IMR-90 (cell line): ENCODE measurements around the gene CPB2. TPM values are rescaled to one million over a fixed set of nuclear protein-coding genes. Genes with fewer than 3 reads are reported as not detected.

Experiments
- ATAC-seq: fragments of 200-7000 bp; cut with Tn5 transposase; 2 replicates; pipeline ENCODE4 v1.9.1; 2020; ENCODE audit warnings: low read depth, mild to moderate bottlenecking, moderate library complexity
- BruUV-seq: library from RNA; stranded (reverse); fragments of 400-500 nt; replicated peaks from 2 replicates; lab custom pipeline; 2021; lab: Mats Ljungman, UMichigan
- CTCF ChIA-PET: fragments of 300-600 bp; formaldehyde crosslinking; extraction: SDS; loops from one replicate; lab custom pipeline; 2021; ENCODE audit warnings: antibody characterized with exemption; lab: Yijun Ruan, JAX
- POLR2A ChIA-PET: fragments of 300-600 bp; sonication (Branson Sonifier 250); formaldehyde crosslinking; loops from one replicate; lab custom pipeline; 2022; ENCODE audit warnings: antibody characterized with exemption; ENCODE audit not compliant: unreplicated experiment; lab: Charles Lee
- DNase-seq: peaks from one replicate; pipeline ENCODE4 v3.0.0; 2013
- H2AFZ ChIP-seq: replicated peaks from 2 replicates; pipeline ENCODE3; 2013; ENCODE audit warnings: low read length, mild to moderate bottlenecking; ENCODE audit not compliant: poor library complexity
- H2AK5ac ChIP-seq: 2 replicates; pipeline ENCODE4 v1.6.1; 2013; ENCODE audit warnings: low read depth, low read length, inconsistent platforms
- H2AK9ac ChIP-seq: replicated peaks from 2 replicates; pipeline ENCODE3; 2013; ENCODE audit warnings: mild to moderate bottlenecking, low read depth, low read length, moderate library complexity; ENCODE audit not compliant: poor library complexity
- H2BK120ac ChIP-seq: 2 replicates; pipeline ENCODE4 v1.6.1; 2013; ENCODE audit warnings: low read depth, low read length, inconsistent platforms
- H2BK15ac ChIP-seq: 3 replicates; pipeline ENCODE4 v1.6.1; 2013; ENCODE audit warnings: low read depth, low read length, inconsistent platforms
- H2BK20ac ChIP-seq: 2 replicates; pipeline ENCODE4 v1.6.1; 2013; ENCODE audit warnings: low read depth, mild to moderate bottlenecking, inconsistent platforms, low read length, moderate library complexity
- H2BK5ac ChIP-seq: 2 replicates; pipeline ENCODE4 v1.6.1; 2013; ENCODE audit warnings: mild to moderate bottlenecking, low read depth, low read length, inconsistent platforms; ENCODE audit not compliant: poor library complexity, severe bottlenecking
- H3K14ac ChIP-seq: replicated peaks from 2 replicates; pipeline ENCODE4 v1.6.1; 2013; ENCODE audit warnings: low read depth, low read length, inconsistent platforms
- H3K18ac ChIP-seq: 2 replicates; pipeline ENCODE4 v1.6.1; 2013; ENCODE audit warnings: low read depth, low read length, control low read depth
- H3K23ac ChIP-seq: 2 replicates; pipeline ENCODE4 v1.6.1; 2013; ENCODE audit warnings: low read depth, low read length, inconsistent platforms
- H3K27ac ChIP-seq: 2 replicates; pipeline ENCODE4 v1.5.1; 2013; ENCODE audit warnings: mild to moderate bottlenecking, control low read depth, low read length; ENCODE audit not compliant: insufficient read depth
- H3K27me3 ChIP-seq: 2 replicates; pipeline ENCODE4 v1.6.1; 2013; ENCODE audit warnings: low read length; ENCODE audit not compliant: control insufficient read depth, insufficient read depth
- H3K36me3 ChIP-seq: 2 replicates; pipeline ENCODE4 v1.6.1; 2013; ENCODE audit warnings: low read length, mixed read lengths; ENCODE audit not compliant: control insufficient read depth, insufficient read depth
- H3K4ac ChIP-seq: 2 replicates; pipeline ENCODE4 v1.6.1; 2013; ENCODE audit warnings: low read depth, low read length, inconsistent platforms
- H3K4me1 ChIP-seq: 2 replicates; pipeline ENCODE4 v1.6.1; 2013; ENCODE audit warnings: low read length, mixed read lengths; ENCODE audit not compliant: control insufficient read depth, insufficient read depth
- H3K4me2 ChIP-seq: 2 replicates; pipeline ENCODE4 v1.6.1; 2013; ENCODE audit warnings: low read depth, mild to moderate bottlenecking, control low read depth, low read length, moderate library complexity
- H3K4me3 ChIP-seq: 2 replicates; pipeline ENCODE4 v1.5.1; 2013; ENCODE audit warnings: low read depth, mild to moderate bottlenecking, control low read depth, low read length, moderate library complexity; ENCODE audit not compliant: insufficient read depth
- H3K56ac ChIP-seq: 2 replicates; pipeline ENCODE4 v1.6.1; 2013; ENCODE audit warnings: low read length, inconsistent platforms; ENCODE audit not compliant: insufficient read depth; ENCODE audit errors: extremely low read depth
- H3K79me1 ChIP-seq, 2 experiments: 2 replicates each; pipeline ENCODE4 v1.6.1; 2013; ENCODE audit warnings: low read length in 2 of 2, inconsistent platforms in 1 of 2, low read depth in 1 of 2
- H3K9ac ChIP-seq: 2 replicates; pipeline ENCODE4 v1.6.1; 2013; ENCODE audit warnings: low read depth, low read length, control low read depth
- H3K9me1 ChIP-seq: 2 replicates; pipeline ENCODE4 v1.6.1; 2013; ENCODE audit warnings: low read length, inconsistent platforms; ENCODE audit not compliant: insufficient read depth
- H3K9me3 ChIP-seq: 2 replicates; pipeline ENCODE4 v1.6.1; 2013; ENCODE audit warnings: low read length; ENCODE audit not compliant: control insufficient read depth, insufficient read depth
- H4K20me1 ChIP-seq: 2 replicates; pipeline ENCODE4 v1.6.1; 2013; ENCODE audit warnings: low read length, inconsistent platforms; ENCODE audit not compliant: insufficient read depth
- H4K5ac ChIP-seq: 2 replicates; pipeline ENCODE4 v1.6.1; 2013; ENCODE audit warnings: mild to moderate bottlenecking, low read depth, low read length, control low read depth
- H4K8ac ChIP-seq, 2 experiments: 2 replicates each; pipeline ENCODE4 v1.6.1; 2013; ENCODE audit warnings: low read depth in 2 of 2, low read length in 2 of 2, control low read depth in 1 of 2, inconsistent platforms in 1 of 2
- H4K91ac ChIP-seq: 2 replicates; pipeline ENCODE4 v1.6.1; 2013; ENCODE audit warnings: low read depth, low read length, inconsistent platforms; ENCODE audit not compliant: insufficient read depth
- BHLHE40 ChIP-seq: fragments of 150-350 bp; IDR thresholded peaks from 2 replicates; pipeline ENCODE4 v1.6.1; 2016; ENCODE audit warnings: mild to moderate bottlenecking, low read depth, low read length
- CEBPB ChIP-seq: IDR thresholded peaks from 2 replicates; pipeline ENCODE4 v1.6.1; 2012; ENCODE audit warnings: low read depth, low read length, improper control_type of control experiment
- CHD1 ChIP-seq: IDR thresholded peaks from 2 replicates; pipeline ENCODE4 v1.6.1; 2012; ENCODE audit warnings: low read depth, low read length, improper control_type of control experiment
- FOS ChIP-seq: fragments of 150-350 bp; IDR thresholded peaks from 2 replicates; pipeline ENCODE4 v1.6.1; 2016; ENCODE audit warnings: low read depth, low read length
- MAZ ChIP-seq: IDR thresholded peaks from 2 replicates; pipeline ENCODE4 v1.6.1; 2012; ENCODE audit warnings: low read depth, mild to moderate bottlenecking, low read length, improper control_type of control experiment, moderate library complexity, borderline replicate concordance
- MXI1 ChIP-seq: IDR thresholded peaks from 2 replicates; pipeline ENCODE4 v1.6.1; 2012; ENCODE audit warnings: low read depth, mild to moderate bottlenecking, low read length, moderate library complexity, borderline replicate concordance
- NFE2L2 ChIP-seq: fragments of 150-350 bp; IDR thresholded peaks from 2 replicates; pipeline ENCODE4 v1.6.1; 2016; ENCODE audit warnings: low read depth, mild to moderate bottlenecking, low read length
- POLR2A ChIP-seq: IDR thresholded peaks from 2 replicates; pipeline ENCODE4 v1.6.1; 2012; ENCODE audit warnings: mild to moderate bottlenecking, low read depth, low read length
- RAD21 ChIP-seq: IDR thresholded peaks from 2 replicates; pipeline ENCODE4 v1.6.1; 2012; ENCODE audit warnings: low read length, improper control_type of control experiment
- RCOR1 ChIP-seq: IDR thresholded peaks from 2 replicates; pipeline ENCODE4 v1.6.1; 2012; ENCODE audit warnings: mild to moderate bottlenecking, low read length, improper control_type of control experiment; ENCODE audit not compliant: insufficient replicate concordance
- RFX5 ChIP-seq: IDR thresholded peaks from 2 replicates; pipeline ENCODE4 v1.8.0; 2012; ENCODE audit warnings: low read depth, mild to moderate bottlenecking, low read length, moderate library complexity
- SMC3 ChIP-seq: fragments of 150-350 bp; IDR thresholded peaks from 2 replicates; pipeline ENCODE4 v1.6.1; 2016; ENCODE audit warnings: low read depth, mild to moderate bottlenecking, antibody characterized with exemption, low read length, moderate library complexity
- WGBS, 2 experiments: methylation state at CpG; one replicate each; pipeline versions ENCODE4 v1.1.5 to v1.1.7; 2013; ENCODE audit warnings: missing lambda C conversion rate in 2 of 2; ENCODE audit not compliant: insufficient read length in 1 of 2; ENCODE audit errors: extremely low coverage in 2 of 2; 5-methylcytosine and 5-hydroxymethylcytosine counted together
- dilution Hi-C: fragments of 300-500 bp; cut with HindIII; formaldehyde crosslinking; loops from one replicate; pipeline ENCODE4 v1.14.3; 2018; ENCODE audit warnings: low sequenced_read_pairs; ENCODE audit not compliant: unreplicated experiment
- in situ Hi-C: fragments of 300-500 bp; cut with MboI; formaldehyde crosslinking; loops from 3 replicates; pipeline ENCODE4 v1.14.3; 2019; ENCODE audit warnings: low sequenced_read_pairs, inconsistent platforms, mixed read lengths
- intact Hi-C: fragments of 100-400 bp; cut with micrococcal nuclease; formaldehyde crosslinking; loops from 2 replicates; pipeline ENCODE4 v1.10.0; 2022
- polyA plus RNA-seq, 3 experiments: library from polyadenylated mRNA; depleted of rRNA; stranded (reverse); fragments of >200 nt; gene quantifications; 2 replicates each; pipeline ENCODE4 v1.2.3, GENCODE V29; 2012; ENCODE audit warnings: low replicate concordance in 1 of 3
- total RNA-seq: library from RNA; depleted of rRNA; stranded (reverse); fragments of >200 nt; gene quantifications from 2 replicates; pipeline ENCODE4 v1.2.3, GENCODE V29; 2012
- TF ChIP-seq, protein P1 (sequence below): conservative IDR thresholded peaks from 2 replicates; pipeline ENCODE4 v1.5.1; 2012; ENCODE audit warnings: mild to moderate bottlenecking, low read depth, low read length, improper control_type of control experiment
- TF ChIP-seq, protein P2 (sequence below): fragments of 150-350 bp; IDR thresholded peaks from 2 replicates; pipeline ENCODE4 v1.6.1; 2017; ENCODE audit warnings: mild to moderate bottlenecking, antibody characterized with exemption, low read length, low read depth
- TF ChIP-seq, protein P3 (sequence below): fragments of 150-350 bp; IDR thresholded peaks from 2 replicates; pipeline ENCODE4 v1.6.1; 2016; ENCODE audit warnings: low read depth, mild to moderate bottlenecking, low read length, moderate library complexity, borderline replicate concordance

CPB2 gene
- total and polyA plus RNA-seq, 2 of the 4 experiments (the other 2 are of a cell fraction) = not detected

DNA sequence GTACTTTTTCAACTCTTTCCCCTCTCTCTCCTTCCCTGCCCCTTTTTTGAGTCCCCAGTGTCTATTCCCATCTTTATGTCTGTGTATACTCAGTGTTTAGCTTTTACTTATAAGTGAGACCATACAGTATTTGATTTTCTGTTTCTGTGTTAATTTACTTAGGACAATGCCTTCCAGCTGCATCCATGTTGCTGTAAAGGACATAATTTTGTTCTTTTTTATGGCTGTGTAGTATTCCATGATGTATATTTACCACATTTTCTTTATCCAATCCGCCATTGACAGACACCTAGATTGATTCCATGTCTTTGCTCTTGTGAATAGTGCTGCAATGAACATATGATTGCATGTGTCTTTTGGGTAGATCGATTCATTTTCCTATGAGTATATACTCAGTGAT, 41.5 kb downstream of the CPB2 start:
- H3K23ac ChIP-seq = no peak overlapping the region
- no peaks in the 10 kb centered on the region; the same call in 1 of the 2 replicates for H3K27me3 ChIP-seq
- ChIA-PET CTCF (no interaction called here), POLR2A (no interaction called here)
- no peak overlapping the region for H2BK120ac ChIP-seq
- H3K27ac ChIP-seq = no peak overlapping the region
- no peaks in the 10 kb centered on the region for H3K79me1 ChIP-seq
- no CpG with 5 or more reads among the region's 2 CpGs for WGBS, 2 experiments
- H3K4me2 ChIP-seq = no peak overlapping the region
- H3K9me3 ChIP-seq = no peaks in the 10 kb centered on the region
- no peaks in the 10 kb centered on the region for H3K36me3 ChIP-seq
- dilution Hi-C loops = no loop called here
- H3K4me3 ChIP-seq = no peak overlapping the region
- no peak overlapping the region for H3K18ac ChIP-seq
- H2AK9ac ChIP-seq = no peak overlapping the region
- no peak overlapping the region for H2AK5ac ChIP-seq
- no peak for TF ChIP-seq MXI1
- no peak for TF ChIP-seq CEBPB
- TF ChIP-seq RFX5 = no peak
- TF ChIP-seq, protein P1, sequence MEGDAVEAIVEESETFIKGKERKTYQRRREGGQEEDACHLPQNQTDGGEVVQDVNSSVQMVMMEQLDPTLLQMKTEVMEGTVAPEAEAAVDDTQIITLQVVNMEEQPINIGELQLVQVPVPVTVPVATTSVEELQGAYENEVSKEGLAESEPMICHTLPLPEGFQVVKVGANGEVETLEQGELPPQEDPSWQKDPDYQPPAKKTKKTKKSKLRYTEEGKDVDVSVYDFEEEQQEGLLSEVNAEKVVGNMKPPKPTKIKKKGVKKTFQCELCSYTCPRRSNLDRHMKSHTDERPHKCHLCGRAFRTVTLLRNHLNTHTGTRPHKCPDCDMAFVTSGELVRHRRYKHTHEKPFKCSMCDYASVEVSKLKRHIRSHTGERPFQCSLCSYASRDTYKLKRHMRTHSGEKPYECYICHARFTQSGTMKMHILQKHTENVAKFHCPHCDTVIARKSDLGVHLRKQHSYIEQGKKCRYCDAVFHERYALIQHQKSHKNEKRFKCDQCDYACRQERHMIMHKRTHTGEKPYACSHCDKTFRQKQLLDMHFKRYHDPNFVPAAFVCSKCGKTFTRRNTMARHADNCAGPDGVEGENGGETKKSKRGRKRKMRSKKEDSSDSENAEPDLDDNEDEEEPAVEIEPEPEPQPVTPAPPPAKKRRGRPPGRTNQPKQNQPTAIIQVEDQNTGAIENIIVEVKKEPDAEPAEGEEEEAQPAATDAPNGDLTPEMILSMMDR = no peak
- no peak for TF ChIP-seq BHLHE40
- no peak for TF ChIP-seq SMC3
- TF ChIP-seq CHD1 = no peak
- TF ChIP-seq, protein P2, sequence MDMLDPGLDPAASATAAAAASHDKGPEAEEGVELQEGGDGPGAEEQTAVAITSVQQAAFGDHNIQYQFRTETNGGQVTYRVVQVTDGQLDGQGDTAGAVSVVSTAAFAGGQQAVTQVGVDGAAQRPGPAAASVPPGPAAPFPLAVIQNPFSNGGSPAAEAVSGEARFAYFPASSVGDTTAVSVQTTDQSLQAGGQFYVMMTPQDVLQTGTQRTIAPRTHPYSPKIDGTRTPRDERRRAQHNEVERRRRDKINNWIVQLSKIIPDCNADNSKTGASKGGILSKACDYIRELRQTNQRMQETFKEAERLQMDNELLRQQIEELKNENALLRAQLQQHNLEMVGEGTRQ = no peak
- TF ChIP-seq RCOR1 = no peak
- TF ChIP-seq FOS = no peak
- TF ChIP-seq, protein P3, sequence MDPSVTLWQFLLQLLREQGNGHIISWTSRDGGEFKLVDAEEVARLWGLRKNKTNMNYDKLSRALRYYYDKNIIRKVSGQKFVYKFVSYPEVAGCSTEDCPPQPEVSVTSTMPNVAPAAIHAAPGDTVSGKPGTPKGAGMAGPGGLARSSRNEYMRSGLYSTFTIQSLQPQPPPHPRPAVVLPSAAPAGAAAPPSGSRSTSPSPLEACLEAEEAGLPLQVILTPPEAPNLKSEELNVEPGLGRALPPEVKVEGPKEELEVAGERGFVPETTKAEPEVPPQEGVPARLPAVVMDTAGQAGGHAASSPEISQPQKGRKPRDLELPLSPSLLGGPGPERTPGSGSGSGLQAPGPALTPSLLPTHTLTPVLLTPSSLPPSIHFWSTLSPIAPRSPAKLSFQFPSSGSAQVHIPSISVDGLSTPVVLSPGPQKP = no peak
- TF ChIP-seq NFE2L2 = no peak
- TF ChIP-seq POLR2A = no peak
- no peak for TF ChIP-seq RAD21
- TF ChIP-seq MAZ = no peak
- no peak overlapping the region for H3K9ac ChIP-seq
- no peak overlapping the region for H4K8ac ChIP-seq
- no peak overlapping the region for H2BK20ac ChIP-seq
- intact Hi-C loops = no loop called here
- no peak overlapping the region for H3K14ac ChIP-seq
- no peak overlapping the region for H4K91ac ChIP-seq
- no peak overlapping the region for H2AFZ ChIP-seq
- H3K9me1 ChIP-seq = no peaks in the 10 kb centered on the region
- in situ Hi-C loops = no loop called here
- BruUV-seq = no TSS peak
- no peak overlapping the region for H2BK5ac ChIP-seq
- H4K5ac ChIP-seq = no peak overlapping the region
- H3K4ac ChIP-seq = no peak overlapping the region
- no peak overlapping the region for H3K56ac ChIP-seq
- H3K4me1 ChIP-seq = no peaks in the 10 kb centered on the region
- no peak overlapping the region for H2BK15ac ChIP-seq
- ATAC-seq = no peak
- no peaks in the 10 kb centered on the region for H4K20me1 ChIP-seq
- DNase-seq = no peak
